GM13976 (cell line): ENCODE results near the gene ORC3.
"Not testable (repeated sequence)": the region's sequence is repeated elsewhere in the genome, so short reads cannot be mapped to it uniquely, and the experiment has no call there.

Source experiments
- DNase-seq: peaks from one replicate; pipeline ENCODE4 v3.0.0; 2012; ENCODE audit warnings: low spot score
- in situ Hi-C: fragments of 300-500 bp; cut with MboI; formaldehyde crosslinking; loops from one replicate; pipeline ENCODE4 v1.12.0; 2022; ENCODE audit warnings: low sequenced_read_pairs, mixed read lengths, inconsistent platforms; ENCODE audit not compliant: unreplicated experiment
- TF ChIP-seq, protein P1 (sequence below): IDR thresholded peaks from 2 replicates; pipeline ENCODE4 v1.5.1; 2012; ENCODE audit warnings: borderline replicate concordance, mild to moderate bottlenecking; ENCODE audit not compliant: insufficient read depth; ENCODE audit errors: extremely low read depth, missing control alignments, control extremely low read depth

ORC3 gene

GRCh38 chr6:87682310-87682709, 92.4 kb downstream of the ORC3 start:
- no peak for DNase-seq
- TF ChIP-seq, protein P1, sequence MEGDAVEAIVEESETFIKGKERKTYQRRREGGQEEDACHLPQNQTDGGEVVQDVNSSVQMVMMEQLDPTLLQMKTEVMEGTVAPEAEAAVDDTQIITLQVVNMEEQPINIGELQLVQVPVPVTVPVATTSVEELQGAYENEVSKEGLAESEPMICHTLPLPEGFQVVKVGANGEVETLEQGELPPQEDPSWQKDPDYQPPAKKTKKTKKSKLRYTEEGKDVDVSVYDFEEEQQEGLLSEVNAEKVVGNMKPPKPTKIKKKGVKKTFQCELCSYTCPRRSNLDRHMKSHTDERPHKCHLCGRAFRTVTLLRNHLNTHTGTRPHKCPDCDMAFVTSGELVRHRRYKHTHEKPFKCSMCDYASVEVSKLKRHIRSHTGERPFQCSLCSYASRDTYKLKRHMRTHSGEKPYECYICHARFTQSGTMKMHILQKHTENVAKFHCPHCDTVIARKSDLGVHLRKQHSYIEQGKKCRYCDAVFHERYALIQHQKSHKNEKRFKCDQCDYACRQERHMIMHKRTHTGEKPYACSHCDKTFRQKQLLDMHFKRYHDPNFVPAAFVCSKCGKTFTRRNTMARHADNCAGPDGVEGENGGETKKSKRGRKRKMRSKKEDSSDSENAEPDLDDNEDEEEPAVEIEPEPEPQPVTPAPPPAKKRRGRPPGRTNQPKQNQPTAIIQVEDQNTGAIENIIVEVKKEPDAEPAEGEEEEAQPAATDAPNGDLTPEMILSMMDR, result no peak
- in situ Hi-C loops, result no loop called here

DNA sequence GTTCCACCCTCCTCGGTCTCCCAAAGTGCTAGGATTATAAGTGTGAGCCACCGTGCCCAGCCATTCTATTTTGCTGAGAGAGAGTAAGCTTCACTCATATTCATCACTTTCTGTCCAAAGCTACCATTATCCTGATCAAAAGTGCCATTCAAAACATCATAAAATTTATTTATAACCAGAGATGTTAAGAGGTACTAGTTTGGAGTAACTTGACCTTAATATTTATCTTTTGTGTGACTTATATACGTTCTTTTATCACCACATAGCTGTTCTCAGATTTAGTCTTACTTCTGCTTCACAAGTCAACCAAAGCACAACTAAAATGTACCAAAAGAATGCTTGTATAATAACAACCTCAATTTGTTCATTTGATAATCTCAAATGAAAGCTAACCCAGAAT, 94.0 kb downstream of the ORC3 start:
- DNase-seq, result no peak
- in situ Hi-C loops, result no loop called here
- TF ChIP-seq, protein P1, result no peak

DNA sequence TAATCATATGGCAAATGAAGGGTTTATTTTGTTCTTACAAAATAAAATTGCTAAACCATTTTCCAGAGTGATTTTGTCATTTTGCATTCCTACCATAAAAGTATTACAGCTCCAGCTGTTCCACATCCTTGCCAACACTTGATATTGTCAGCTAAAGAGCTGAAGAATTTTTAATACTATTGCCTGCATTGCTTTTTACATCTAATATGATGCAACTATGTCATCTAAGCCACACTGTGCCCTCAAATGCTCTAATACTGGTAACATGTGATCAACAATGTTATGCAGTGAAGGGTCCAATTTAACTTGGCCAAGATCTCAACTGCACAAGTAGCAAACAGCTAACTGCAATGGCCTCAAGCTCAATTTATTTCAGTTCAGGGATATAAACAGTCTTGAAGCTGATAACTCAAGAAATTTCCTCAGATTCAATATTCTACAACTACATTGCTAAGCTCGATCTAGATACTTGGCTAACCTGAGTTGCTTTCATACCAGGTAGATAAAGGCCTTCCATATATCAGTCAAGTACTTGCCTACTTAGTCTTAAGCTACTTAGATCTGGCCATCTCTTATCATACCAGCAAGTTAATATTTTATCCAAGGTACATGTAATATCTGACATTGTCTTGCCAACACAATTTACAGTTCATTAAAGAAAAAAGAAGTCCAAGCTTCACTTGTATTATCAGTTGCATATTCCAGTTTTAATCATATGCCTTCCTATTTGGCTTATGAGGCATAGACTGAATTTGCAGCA, 95.1 kb downstream of the ORC3 start:
- no peak for DNase-seq
- TF ChIP-seq, protein P1, result no peak
- in situ Hi-C loops, result no loop called here

DNA sequence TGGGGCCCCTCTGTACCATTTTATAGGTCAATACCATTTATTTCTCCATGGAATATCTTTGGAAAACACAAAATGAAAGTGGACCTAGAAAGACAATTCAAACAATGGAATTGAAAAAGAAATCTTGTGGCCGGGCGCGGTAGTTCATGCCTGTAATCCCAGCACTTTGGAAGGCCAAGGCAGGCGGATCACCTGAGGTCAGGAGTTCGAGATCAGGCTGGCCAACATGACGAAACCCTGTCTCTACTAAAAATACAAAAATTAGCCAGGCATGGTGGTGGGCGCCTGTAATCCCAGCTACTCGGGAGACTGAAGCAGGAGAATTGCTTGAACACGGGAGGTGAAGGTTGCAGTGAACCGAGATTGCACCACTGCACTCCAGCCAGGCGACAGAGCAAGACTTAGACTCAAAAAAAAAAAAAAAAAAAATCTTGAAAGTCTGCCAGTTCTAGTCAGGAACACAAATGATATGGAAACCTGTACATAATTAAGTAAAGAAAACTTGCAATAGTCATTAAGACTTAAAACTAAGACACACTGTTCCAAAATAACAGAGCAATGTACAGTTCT, 96.8 kb downstream of the ORC3 start:
- in situ Hi-C loops, DNase-seq: not testable (repeated sequence)

DNA sequence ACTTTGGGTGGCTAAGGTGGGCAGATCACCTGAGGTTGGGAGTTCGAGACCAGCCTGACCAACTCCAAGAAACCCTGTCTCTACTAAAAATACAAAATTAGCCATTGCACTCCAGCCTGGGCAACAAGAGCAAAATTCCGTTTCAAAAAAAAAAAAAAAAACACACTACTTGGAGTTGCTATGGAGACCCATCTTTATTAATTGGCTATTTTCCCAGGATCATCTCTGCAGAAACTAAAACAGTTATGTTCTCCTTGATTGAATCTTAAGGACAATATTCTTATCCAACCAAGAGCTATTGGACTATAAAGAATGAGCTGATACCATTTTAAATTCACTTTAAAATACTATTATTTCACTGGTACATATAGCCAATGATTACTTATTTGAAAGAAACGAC, 97.4 kb downstream of the ORC3 start:
- DNase-seq, result no peak
- in situ Hi-C loops, result no loop called here
- TF ChIP-seq, protein P1, result no peak

- in situ Hi-C loops, DNase-seq: not testable (repeated sequence)
Observed at GRCh38 chr6:87687893-87688292, 98.0 kb downstream of the ORC3 start.

DNA sequence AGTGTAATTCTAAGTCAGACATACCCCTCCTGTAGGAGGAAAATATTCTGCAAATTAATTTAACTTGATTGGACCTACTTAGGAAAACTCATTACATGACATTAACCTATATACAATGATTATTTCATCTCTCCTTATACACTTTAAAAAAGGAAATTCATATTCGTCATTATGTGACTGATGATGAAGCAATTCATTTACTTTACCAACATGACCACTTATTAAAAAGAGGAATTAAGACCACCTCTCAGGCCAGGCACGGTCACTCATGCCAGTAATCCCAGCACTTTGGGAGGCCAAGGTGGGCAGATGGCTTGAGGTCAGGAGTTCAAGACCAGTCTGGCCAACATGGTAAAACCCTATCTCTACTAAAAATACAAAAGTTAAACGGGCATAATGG, 100.5 kb downstream of the ORC3 start:
- TF ChIP-seq, protein P1, result no peak
- no peak for DNase-seq
- in situ Hi-C loops, result loop anchor here (10.0 kb wide), 1 partner anchor 474 kb away; the partner anchor contains the start of gene CNR1

DNA sequence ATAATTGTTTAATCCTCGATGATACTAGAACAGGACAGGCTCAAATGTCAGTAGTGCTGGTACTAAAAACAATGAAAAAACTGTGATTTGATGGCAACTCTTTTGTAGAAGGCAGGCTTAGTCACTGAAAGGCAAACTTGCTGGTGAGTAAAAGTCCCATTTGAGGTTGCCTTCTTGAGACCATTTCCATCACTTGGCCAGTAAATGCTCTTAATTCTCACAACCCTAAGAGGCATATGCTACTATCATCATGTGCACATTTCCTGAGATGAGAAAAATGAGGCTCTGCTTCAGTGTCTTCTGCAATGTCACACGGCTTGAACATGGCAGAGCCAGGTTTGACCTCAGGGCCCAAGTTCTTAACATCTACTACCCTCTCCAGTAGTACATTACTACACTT, 102.2 kb downstream of the ORC3 start:
- in situ Hi-C loops, result loop anchor here (10.0 kb wide), 1 partner anchor 473 kb away; the partner anchor contains the start of gene CNR1
- no peak for DNase-seq
- TF ChIP-seq, protein P1, result no peak

GRCh38 chr6:87696817-87697216, 106.9 kb downstream of the ORC3 start:
- in situ Hi-C loops, result loop anchor here (10.0 kb wide), 1 partner anchor 468 kb away; the partner anchor contains the start of gene CNR1

More at GRCh38 chr6:87696817-87697216, 106.9 kb downstream of the ORC3 start:
- DNase-seq, result not testable (repeated sequence)
